Measurements from ENCODE around the gene ILKAP.

GRCh38 chr2:238134393-238134785 is 69.1 kb downstream of the ILKAP start:
- TF ChIP-seq CTCF (IDR thresholded peaks at IDR 0.05; ENCODE audit: low read length) (no peak), EZH2 (IDR thresholded peaks at IDR 0.05; ENCODE audit: borderline replicate concordance, low read length) (no peak)
